GM19193 (cell line): ENCODE measurements around the gene B3GNT3.

Experiments used
- POLR2A ChIP-seq: IDR thresholded peaks from 4 replicates; pipeline ENCODE4 v1.6.1; 2011; ENCODE audit not compliant: insufficient read depth, insufficient read length; ENCODE audit errors: extremely low read depth

The B3GNT3 gene

GRCh38 chr19:17757125-17757524, 37.8 kb upstream of the B3GNT3 start:
- no peak for TF ChIP-seq POLR2A

GRCh38 chr19:17758515-17758914, 36.4 kb upstream of the B3GNT3 start:
- no peak for TF ChIP-seq POLR2A

GRCh38 chr19:17761148-17761547, 33.8 kb upstream of the B3GNT3 start:
- no peak for TF ChIP-seq POLR2A

GRCh38 chr19:17762505-17763229, 32.3 kb upstream of the B3GNT3 start:
- no peak for TF ChIP-seq POLR2A

- TF ChIP-seq POLR2A, result no peak
Observed at GRCh38 chr19:17764348-17764747, 30.6 kb upstream of the B3GNT3 start.

- TF ChIP-seq POLR2A, result no peak
Observed at GRCh38 chr19:17765069-17765618, 29.8 kb upstream of the B3GNT3 start.

- TF ChIP-seq POLR2A, result no peak
Observed at GRCh38 chr19:17766543-17767131, 28.3 kb upstream of the B3GNT3 start.

GRCh38 chr19:17767559-17767958, 27.4 kb upstream of the B3GNT3 start:
- no peak for TF ChIP-seq POLR2A

GRCh38 chr19:17770613-17771012, 24.3 kb upstream of the B3GNT3 start:
- TF ChIP-seq POLR2A, result no peak

GRCh38 chr19:17772172-17772571, 22.8 kb upstream of the B3GNT3 start:
- no peak for TF ChIP-seq POLR2A

GRCh38 chr19:17775245-17775927, 19.6 kb upstream of the B3GNT3 start:
- no peak for TF ChIP-seq POLR2A

GRCh38 chr19:17775991-17776803, 18.7 kb upstream of the B3GNT3 start:
- TF ChIP-seq POLR2A, result peak; percentile 29

- no peak for TF ChIP-seq POLR2A
Observed at GRCh38 chr19:17778251-17778967, 16.5 kb upstream of the B3GNT3 start.
